HEK293 (cell line): ENCODE results near the gene ARHGEF7.

Experiments used
- CTCF ChIA-PET: fragments of 350-600 bp; formaldehyde crosslinking; extraction: SDS; loops from one replicate; lab custom pipeline; 2021; ENCODE audit warnings: antibody characterized with exemption; lab: Yijun Ruan, JAX
- POLR2A ChIA-PET: fragments of 300-600 bp; formaldehyde crosslinking; extraction: SDS; loops from one replicate; lab custom pipeline; 2020; ENCODE audit warnings: antibody characterized with exemption, inconsistent platforms; lab: Yijun Ruan, JAX
- H3K27ac ChIP-seq: fragments of 200-500 bp; sonication (Bioruptor generic); 2 replicates; pipeline ENCODE4 v1.5.1; 2014; ENCODE audit warnings: low read depth, low read length, control low read depth, inconsistent platforms; ENCODE audit errors: extremely low read depth
- H3K36me3 ChIP-seq, 2 experiments: fragments of 200-500 bp in 1 of 2; sonication (Bioruptor generic) in 1 of 2; 1 replicate in 1 of 2; 2 replicates in 1 of 2; pipeline ENCODE4 v1.5.1; 2014 to 2017; ENCODE audit warnings: inconsistent platforms in 2 of 2, low read length in 2 of 2; ENCODE audit not compliant: control insufficient read depth in 2 of 2, insufficient read depth in 1 of 2
- H3K4me1 ChIP-seq: fragments of 200-500 bp; sonication (Bioruptor generic); 2 replicates; pipeline ENCODE4 v1.5.1; 2014; ENCODE audit warnings: mild to moderate bottlenecking, low read length, inconsistent platforms; ENCODE audit not compliant: control insufficient read depth, insufficient read depth
- H3K4me3 ChIP-seq: 2 replicates; pipeline ENCODE4 v1.5.1; 2011; ENCODE audit warnings: low read depth, mild to moderate bottlenecking, control low read depth, low read length, moderate library complexity
- H3K9me3 ChIP-seq: fragments of 200-500 bp; sonication (Bioruptor generic); 2 replicates; pipeline ENCODE4 v1.5.1; 2014; ENCODE audit warnings: low read depth, low read length, inconsistent platforms; ENCODE audit not compliant: control insufficient read depth, insufficient read depth
- EGR2 ChIP-seq: fragments of 450-650 bp; formaldehyde crosslinking; IDR thresholded peaks from 2 replicates; pipeline ENCODE4 v1.5.1; 2016; ENCODE audit warnings: low read depth, missing biosample characterization, missing genetic modification characterization
- GFI1B ChIP-seq: fragments of 450-650 bp; formaldehyde crosslinking; IDR thresholded peaks from 2 replicates; pipeline ENCODE4 v1.5.1; 2016; ENCODE audit warnings: missing biosample characterization, missing genetic modification characterization
- OSR2 ChIP-seq: fragments of 450-650 bp; formaldehyde crosslinking; IDR thresholded peaks from 2 replicates; pipeline ENCODE4 v1.5.1; 2016; ENCODE audit warnings: missing biosample characterization, missing genetic modification characterization
- YY1 ChIP-seq: fragments of 450-650 bp; formaldehyde crosslinking; IDR thresholded peaks from 2 replicates; pipeline ENCODE4 v1.5.1; 2018; ENCODE audit warnings: missing biosample characterization, missing genetic modification characterization
- ZFHX2 ChIP-seq: fragments of 450-650 bp; formaldehyde crosslinking; conservative IDR thresholded peaks from 2 replicates; pipeline ENCODE4 v1.5.1; 2016; ENCODE audit warnings: missing biosample characterization, missing genetic modification characterization
- ZFP3 ChIP-seq: fragments of 450-650 bp; formaldehyde crosslinking; IDR thresholded peaks from 2 replicates; pipeline ENCODE4 v1.5.1; 2016; ENCODE audit warnings: low read depth, missing biosample characterization, missing genetic modification characterization
- ZFP69B ChIP-seq: fragments of 450-650 bp; formaldehyde crosslinking; IDR thresholded peaks from 2 replicates; pipeline ENCODE4 v1.5.1; 2016; ENCODE audit warnings: missing biosample characterization, missing genetic modification characterization
- ZNF19 ChIP-seq: fragments of 450-650 bp; formaldehyde crosslinking; IDR thresholded peaks from 2 replicates; pipeline ENCODE4; 2016; ENCODE audit warnings: missing biosample characterization, missing genetic modification characterization, low read depth
- ZNF223 ChIP-seq: fragments of 450-650 bp; formaldehyde crosslinking; IDR thresholded peaks from 2 replicates; pipeline ENCODE4 v1.5.1; 2016; ENCODE audit warnings: missing biosample characterization, missing genetic modification characterization
- ZNF274 ChIP-seq, 2 experiments: fragments of 200-500 bp in 1 of 2; fragments of 450-650 bp in 1 of 2; sonication (Bioruptor generic) in 1 of 2; formaldehyde crosslinking in 1 of 2; IDR thresholded peaks; 2 replicates each; pipeline versions ENCODE4 v1.5.1 to v1.6.1; 2014 to 2016; ENCODE audit warnings: borderline replicate concordance in 1 of 2, inconsistent platforms in 1 of 2, low read length in 1 of 2, missing biosample characterization in 1 of 2, missing genetic modification characterization in 1 of 2
- ZNF416 ChIP-seq: fragments of 450-650 bp; formaldehyde crosslinking; IDR thresholded peaks from 2 replicates; pipeline ENCODE4 v1.5.1; 2016; ENCODE audit warnings: missing biosample characterization, missing genetic modification characterization
- ZNF843 ChIP-seq: fragments of 450-650 bp; formaldehyde crosslinking; IDR thresholded peaks from 2 replicates; pipeline ENCODE4 v1.5.1; 2016; ENCODE audit warnings: missing biosample characterization, missing genetic modification characterization
- TF ChIP-seq, protein P1 (sequence below): fragments of 450-650 bp; formaldehyde crosslinking; IDR thresholded peaks from 2 replicates; pipeline ENCODE4 v1.5.1; 2017; ENCODE audit warnings: missing biosample characterization, missing genetic modification characterization
- TF ChIP-seq, protein P2 (sequence below): fragments of 450-650 bp; formaldehyde crosslinking; IDR thresholded peaks from 2 replicates; pipeline ENCODE4 v1.5.1; 2016; ENCODE audit warnings: missing biosample characterization, missing genetic modification characterization
- TF ChIP-seq, protein P3 (sequence below): fragments of 450-650 bp; formaldehyde crosslinking; IDR thresholded peaks from 2 replicates; pipeline ENCODE4 v1.5.1; 2016; ENCODE audit warnings: missing biosample characterization, missing genetic modification characterization
- TF ChIP-seq, protein P4 (sequence below): fragments of 450-650 bp; formaldehyde crosslinking; IDR thresholded peaks from 2 replicates; pipeline ENCODE4 v1.5.1; 2016; ENCODE audit warnings: missing biosample characterization, missing genetic modification characterization
- TF ChIP-seq, protein P5 (sequence below): fragments of 450-650 bp; formaldehyde crosslinking; IDR thresholded peaks from 2 replicates; pipeline ENCODE4 v1.5.1; 2016; ENCODE audit warnings: missing biosample characterization, missing genetic modification characterization

Gene ARHGEF7

DNA sequence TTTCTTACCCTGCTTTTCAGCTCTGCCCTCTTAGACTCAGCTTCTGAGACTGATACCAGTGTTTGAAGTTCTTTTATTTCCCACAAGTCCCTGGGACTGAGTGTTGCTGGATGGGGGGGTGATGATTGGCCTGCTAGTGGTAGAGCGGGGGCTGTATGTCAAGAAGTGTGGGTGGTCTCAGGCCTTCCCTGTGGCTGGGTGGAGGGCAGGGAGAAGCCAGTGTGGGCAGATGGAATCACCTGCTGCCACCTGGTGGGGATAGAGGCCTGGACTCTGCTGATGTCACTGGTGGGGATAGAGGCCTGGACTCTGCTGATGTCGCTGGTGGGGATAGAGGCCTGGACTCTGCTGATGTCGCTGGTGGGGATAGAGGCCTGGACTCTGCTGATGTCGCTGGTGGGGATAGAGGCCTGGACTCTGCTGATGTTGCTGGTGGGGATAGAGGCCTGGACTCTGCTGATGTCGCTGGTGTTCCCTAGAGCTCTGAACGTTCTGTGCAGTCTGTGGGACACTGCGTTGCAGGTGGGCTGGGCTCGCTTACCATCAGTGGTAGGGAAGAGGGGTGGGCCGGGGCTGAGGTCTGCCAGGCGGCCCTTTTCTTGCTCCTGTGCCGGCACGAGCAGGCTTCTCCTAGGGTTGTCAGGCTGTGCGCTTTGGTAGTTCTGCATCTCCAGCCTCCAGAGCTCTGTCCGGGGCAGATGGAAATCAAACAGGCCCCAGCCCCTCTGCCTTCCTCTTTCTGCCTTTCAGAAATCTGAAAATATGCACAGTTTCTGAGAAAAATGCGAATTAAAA, 101.3 kb downstream of the ARHGEF7 start:
- CTCF ChIA-PET, result interaction anchor here (0.6 to 1.9 kb wide), 11 partner anchors 10 to 272 kb away, joined by 3 to 10 read pairs (median 4); no protein-coding TSS in a partner anchor
- POLR2A ChIA-PET, result no interaction called here
- Histone ChIP-seq H3K9me3 (no peaks in the 10 kb centered on the region), H3K4me1 (no peaks in the 10 kb centered on the region), H3K36me3 (peaks cover 0 to 6% of the 10 kb centered on the region in 2 experiments; a peak in 1 of 3 replicates), H3K27ac (no peak overlapping the region), H3K4me3 (no peak overlapping the region)
- TF ChIP-seq, protein P1, sequence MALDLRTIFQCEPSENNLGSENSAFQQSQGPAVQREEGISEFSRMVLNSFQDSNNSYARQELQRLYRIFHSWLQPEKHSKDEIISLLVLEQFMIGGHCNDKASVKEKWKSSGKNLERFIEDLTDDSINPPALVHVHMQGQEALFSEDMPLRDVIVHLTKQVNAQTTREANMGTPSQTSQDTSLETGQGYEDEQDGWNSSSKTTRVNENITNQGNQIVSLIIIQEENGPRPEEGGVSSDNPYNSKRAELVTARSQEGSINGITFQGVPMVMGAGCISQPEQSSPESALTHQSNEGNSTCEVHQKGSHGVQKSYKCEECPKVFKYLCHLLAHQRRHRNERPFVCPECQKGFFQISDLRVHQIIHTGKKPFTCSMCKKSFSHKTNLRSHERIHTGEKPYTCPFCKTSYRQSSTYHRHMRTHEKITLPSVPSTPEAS (tag by site-specific recombination), result no peak
- TF ChIP-seq EGR2 (tag by site-specific recombination) (peak; percentile 87), ZFP3 (tag by site-specific recombination) (no peak), ZNF274 (IDR thresholded peaks at IDR 0.05; ENCODE audit: low read length) (no peak), ZNF274 (tag by site-specific recombination; IDR thresholded peaks at IDR 0.05; ENCODE audit: borderline replicate concordance) (no peak), YY1 (tag by site-specific recombination) (no peak), GFI1B (tag by site-specific recombination) (no peak), ZFHX2 (tag by site-specific recombination) (peak; percentile 89), ZNF223 (tag by site-specific recombination) (no peak)
- TF ChIP-seq, protein P2, sequence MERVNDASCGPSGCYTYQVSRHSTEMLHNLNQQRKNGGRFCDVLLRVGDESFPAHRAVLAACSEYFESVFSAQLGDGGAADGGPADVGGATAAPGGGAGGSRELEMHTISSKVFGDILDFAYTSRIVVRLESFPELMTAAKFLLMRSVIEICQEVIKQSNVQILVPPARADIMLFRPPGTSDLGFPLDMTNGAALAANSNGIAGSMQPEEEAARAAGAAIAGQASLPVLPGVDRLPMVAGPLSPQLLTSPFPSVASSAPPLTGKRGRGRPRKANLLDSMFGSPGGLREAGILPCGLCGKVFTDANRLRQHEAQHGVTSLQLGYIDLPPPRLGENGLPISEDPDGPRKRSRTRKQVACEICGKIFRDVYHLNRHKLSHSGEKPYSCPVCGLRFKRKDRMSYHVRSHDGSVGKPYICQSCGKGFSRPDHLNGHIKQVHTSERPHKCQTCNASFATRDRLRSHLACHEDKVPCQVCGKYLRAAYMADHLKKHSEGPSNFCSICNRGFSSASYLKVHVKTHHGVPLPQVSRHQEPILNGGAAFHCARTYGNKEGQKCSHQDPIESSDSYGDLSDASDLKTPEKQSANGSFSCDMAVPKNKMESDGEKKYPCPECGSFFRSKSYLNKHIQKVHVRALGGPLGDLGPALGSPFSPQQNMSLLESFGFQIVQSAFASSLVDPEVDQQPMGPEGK (tag by site-specific recombination), result peak; percentile 40; the same call in 1 of the 2 replicates

DNA sequence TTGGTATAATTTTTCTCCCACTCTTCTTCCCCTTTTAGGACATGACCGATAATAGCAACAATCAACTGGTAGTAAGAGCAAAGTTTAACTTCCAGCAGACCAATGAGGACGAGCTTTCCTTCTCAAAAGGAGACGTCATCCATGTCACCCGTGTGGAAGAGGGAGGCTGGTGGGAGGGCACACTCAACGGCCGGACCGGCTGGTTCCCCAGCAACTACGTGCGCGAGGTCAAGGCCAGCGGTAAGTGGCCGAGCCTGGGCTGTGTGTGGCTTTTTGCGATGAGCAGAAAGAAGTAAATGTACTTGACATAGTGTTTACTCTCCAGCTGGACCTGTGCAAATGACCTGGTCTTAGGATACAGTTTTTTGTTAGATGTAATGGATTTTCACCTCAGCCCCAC, 102.5 kb downstream of the ARHGEF7 start:
- TF ChIP-seq ZNF416 (tag by site-specific recombination) (no peak), ZNF843 (tag by site-specific recombination) (no peak), OSR2 (tag by site-specific recombination) (no peak), ZFP69B (tag by site-specific recombination) (no peak), ZNF19 (tag by site-specific recombination) (no peak)
- TF ChIP-seq, protein P3, sequence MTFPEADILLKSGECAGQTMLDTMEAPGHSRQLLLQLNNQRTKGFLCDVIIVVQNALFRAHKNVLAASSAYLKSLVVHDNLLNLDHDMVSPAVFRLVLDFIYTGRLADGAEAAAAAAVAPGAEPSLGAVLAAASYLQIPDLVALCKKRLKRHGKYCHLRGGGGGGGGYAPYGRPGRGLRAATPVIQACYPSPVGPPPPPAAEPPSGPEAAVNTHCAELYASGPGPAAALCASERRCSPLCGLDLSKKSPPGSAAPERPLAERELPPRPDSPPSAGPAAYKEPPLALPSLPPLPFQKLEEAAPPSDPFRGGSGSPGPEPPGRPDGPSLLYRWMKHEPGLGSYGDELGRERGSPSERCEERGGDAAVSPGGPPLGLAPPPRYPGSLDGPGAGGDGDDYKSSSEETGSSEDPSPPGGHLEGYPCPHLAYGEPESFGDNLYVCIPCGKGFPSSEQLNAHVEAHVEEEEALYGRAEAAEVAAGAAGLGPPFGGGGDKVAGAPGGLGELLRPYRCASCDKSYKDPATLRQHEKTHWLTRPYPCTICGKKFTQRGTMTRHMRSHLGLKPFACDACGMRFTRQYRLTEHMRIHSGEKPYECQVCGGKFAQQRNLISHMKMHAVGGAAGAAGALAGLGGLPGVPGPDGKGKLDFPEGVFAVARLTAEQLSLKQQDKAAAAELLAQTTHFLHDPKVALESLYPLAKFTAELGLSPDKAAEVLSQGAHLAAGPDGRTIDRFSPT (tag by site-specific recombination), result no peak
- TF ChIP-seq, protein P4, sequence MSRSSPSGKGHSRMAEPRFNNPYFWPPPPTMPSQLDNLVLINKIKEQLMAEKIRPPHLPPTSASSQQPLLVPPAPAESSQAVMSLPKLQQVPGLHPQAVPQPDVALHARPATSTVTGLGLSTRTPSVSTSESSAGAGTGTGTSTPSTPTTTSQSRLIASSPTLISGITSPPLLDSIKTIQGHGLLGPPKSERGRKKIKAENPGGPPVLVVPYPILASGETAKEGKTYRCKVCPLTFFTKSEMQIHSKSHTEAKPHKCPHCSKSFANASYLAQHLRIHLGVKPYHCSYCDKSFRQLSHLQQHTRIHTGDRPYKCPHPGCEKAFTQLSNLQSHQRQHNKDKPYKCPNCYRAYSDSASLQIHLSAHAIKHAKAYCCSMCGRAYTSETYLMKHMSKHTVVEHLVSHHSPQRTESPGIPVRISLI (tag by site-specific recombination), result no peak
- TF ChIP-seq, protein P5, sequence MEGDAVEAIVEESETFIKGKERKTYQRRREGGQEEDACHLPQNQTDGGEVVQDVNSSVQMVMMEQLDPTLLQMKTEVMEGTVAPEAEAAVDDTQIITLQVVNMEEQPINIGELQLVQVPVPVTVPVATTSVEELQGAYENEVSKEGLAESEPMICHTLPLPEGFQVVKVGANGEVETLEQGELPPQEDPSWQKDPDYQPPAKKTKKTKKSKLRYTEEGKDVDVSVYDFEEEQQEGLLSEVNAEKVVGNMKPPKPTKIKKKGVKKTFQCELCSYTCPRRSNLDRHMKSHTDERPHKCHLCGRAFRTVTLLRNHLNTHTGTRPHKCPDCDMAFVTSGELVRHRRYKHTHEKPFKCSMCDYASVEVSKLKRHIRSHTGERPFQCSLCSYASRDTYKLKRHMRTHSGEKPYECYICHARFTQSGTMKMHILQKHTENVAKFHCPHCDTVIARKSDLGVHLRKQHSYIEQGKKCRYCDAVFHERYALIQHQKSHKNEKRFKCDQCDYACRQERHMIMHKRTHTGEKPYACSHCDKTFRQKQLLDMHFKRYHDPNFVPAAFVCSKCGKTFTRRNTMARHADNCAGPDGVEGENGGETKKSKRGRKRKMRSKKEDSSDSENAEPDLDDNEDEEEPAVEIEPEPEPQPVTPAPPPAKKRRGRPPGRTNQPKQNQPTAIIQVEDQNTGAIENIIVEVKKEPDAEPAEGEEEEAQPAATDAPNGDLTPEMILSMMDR (tag by site-specific recombination), result no peak
- H3K4me3 ChIP-seq, result no peak overlapping the region
- no peak overlapping the region for H3K27ac ChIP-seq
- H3K36me3 ChIP-seq, result peaks cover 0 to 6% of the 10 kb centered on the region in 2 experiments; a peak in 1 of 3 replicates
- H3K4me1 ChIP-seq, result no peaks in the 10 kb centered on the region
- POLR2A ChIA-PET, result no interaction called here
- CTCF ChIA-PET, result interaction anchor here (0.7 to 1.0 kb wide), 2 partner anchors 10 to 151 kb away, joined by 3 to 4 read pairs; no protein-coding TSS in a partner anchor
- no peaks in the 10 kb centered on the region for H3K9me3 ChIP-seq
